Activated CD8-positive, alpha-beta T cell treated with anti-CD3 and anti-CD28 coated beads for 36 hours (primary cell): ENCODE measurements around the gene MEGF11. TPM values are rescaled to one million over a fixed set of nuclear protein-coding genes. Genes with fewer than 3 reads are reported as not detected.

Experiments used
- ATAC-seq: fragments of 200-7000 bp; cut with Tn5 transposase; one replicate; pipeline ENCODE4 v1.10.0; 2021; ENCODE audit warnings: mild to moderate bottlenecking, moderate library complexity
- CTCF ChIA-PET: fragments of 350-600 bp; sonication (Branson Sonifier 250); formaldehyde crosslinking; loops from one replicate; lab custom pipeline; 2021; ENCODE audit warnings: antibody characterized with exemption; lab: Charles Lee
- POLR2A ChIA-PET: fragments of 350-600 bp; sonication (Branson Sonifier 250); formaldehyde crosslinking; loops from one replicate; lab custom pipeline; 2021; ENCODE audit warnings: antibody characterized with exemption; lab: Charles Lee
- DNase-seq: peaks from one replicate; pipeline ENCODE4 v3.0.0-alpha.2; 2020
- H3K27ac Mint-ChIP-seq: one replicate; pipeline ENCODE4 v1.8.0; 2021; ENCODE audit warnings: mild to moderate bottlenecking, mixed read lengths
- H3K27me3 Mint-ChIP-seq: one replicate; pipeline ENCODE4 v1.8.0; 2021; ENCODE audit warnings: mixed read lengths
- H3K36me3 Mint-ChIP-seq: one replicate; pipeline ENCODE4 v1.8.0; 2021; ENCODE audit warnings: low read depth, mixed read lengths
- H3K4me1 Mint-ChIP-seq: one replicate; pipeline ENCODE4 v1.8.0; 2021; ENCODE audit warnings: low read depth, mixed read lengths
- H3K4me3 Mint-ChIP-seq: one replicate; pipeline ENCODE4 v1.8.0; 2021; ENCODE audit warnings: mild to moderate bottlenecking, moderate library complexity, mixed read lengths
- H3K9me3 Mint-ChIP-seq: one replicate; pipeline ENCODE4 v1.8.0; 2021; ENCODE audit warnings: mixed read lengths
- CTCF ChIP-seq: fragments of 200-600 bp; IDR thresholded peaks from one replicate; pipeline ENCODE4 v1.8.0; 2022; ENCODE audit warnings: antibody characterized with exemption, mild to moderate bottlenecking
- intact Hi-C: fragments of 100-400 bp; cut with micrococcal nuclease; formaldehyde crosslinking; loops from one replicate; pipeline ENCODE4 v1.10.0; 2022
- total RNA-seq, 2 experiments: library from RNA; stranded (reverse); gene quantifications; one replicate each; pipeline ENCODE4 v1.2.3, GENCODE V29; 2021

Gene MEGF11
- total RNA-seq, 2 experiments from 2014 or later = not detected

- H3K4me1 Mint-ChIP-seq = peaks cover 4% of the 10 kb centered on the region
- POLR2A ChIA-PET = no interaction called here
- no peak for ATAC-seq
- intact Hi-C loops = no loop called here
- H3K27ac Mint-ChIP-seq = no peak overlapping the region
- DNase-seq = no peak
- CTCF ChIA-PET = no interaction called here
- TF ChIP-seq CTCF = no peak
- H3K4me3 Mint-ChIP-seq = no peak overlapping the region
- H3K27me3 Mint-ChIP-seq = no peaks in the 10 kb centered on the region
- no peaks in the 10 kb centered on the region for H3K9me3 Mint-ChIP-seq
- peaks cover 6% of the 10 kb centered on the region for H3K36me3 Mint-ChIP-seq
These were observed 347.2 kb downstream of the MEGF11 start for GRCh38 chr15:65906396-65906795.

GRCh38 chr15:65904301-65904700 lies 349.2 kb downstream of the MEGF11 start:
- CTCF ChIA-PET = interaction anchor here (0.6 to 0.8 kb wide), 2 partner anchors 14 to 42 kb away, joined by 3 read pairs; no protein-coding TSS in a partner anchor
- TF ChIP-seq CTCF = no peak

GRCh38 chr15:65903296-65904073 lies 350.1 kb downstream of the MEGF11 start:
- no peak for DNase-seq
- no peaks in the 10 kb centered on the region for H3K9me3 Mint-ChIP-seq
- no peak overlapping the region for H3K27ac Mint-ChIP-seq
- no peaks in the 10 kb centered on the region for H3K27me3 Mint-ChIP-seq
- no peak for ATAC-seq
- no peak for TF ChIP-seq CTCF
- peaks cover 4% of the 10 kb centered on the region for H3K4me1 Mint-ChIP-seq
- H3K4me3 Mint-ChIP-seq = no peak overlapping the region
- ChIA-PET POLR2A (interaction anchor here (0.6 kb wide), 1 partner anchor 328 kb away, joined by 3 read pairs; no protein-coding TSS in a partner anchor), CTCF (interaction anchor here (0.6 kb wide), 1 partner anchor 12 kb away, joined by 3 read pairs; no protein-coding TSS in a partner anchor)
- peaks cover 10% of the 10 kb centered on the region for H3K36me3 Mint-ChIP-seq
- intact Hi-C loops = no loop called here

More at GRCh38 chr15:65904301-65904700, 349.2 kb downstream of the MEGF11 start:
- Mint-ChIP-seq H3K9me3 (no peaks in the 10 kb centered on the region), H3K36me3 (peaks cover 7% of the 10 kb centered on the region), H3K4me1 (peaks cover 4% of the 10 kb centered on the region), H3K27ac (no peak overlapping the region), H3K27me3 (no peaks in the 10 kb centered on the region), H3K4me3 (no peak overlapping the region)
- intact Hi-C loops = no loop called here
- no peak for ATAC-seq
- DNase-seq = no peak
- POLR2A ChIA-PET = no interaction called here

GRCh38 chr15:65902373-65902772 lies 351.2 kb downstream of the MEGF11 start:
- Mint-ChIP-seq H3K27ac (no peak overlapping the region), H3K36me3 (peaks cover 13% of the 10 kb centered on the region), H3K4me1 (peaks cover 4% of the 10 kb centered on the region), H3K9me3 (no peaks in the 10 kb centered on the region), H3K27me3 (no peaks in the 10 kb centered on the region), H3K4me3 (no peak overlapping the region)
- no peak for TF ChIP-seq CTCF
- ATAC-seq (no peak), DNase-seq (no peak)
- POLR2A ChIA-PET = interaction anchor here (1.4 kb wide), 1 partner anchor 19 kb away, joined by 3 read pairs; no protein-coding TSS in a partner anchor
- intact Hi-C loops = no loop called here
- CTCF ChIA-PET = interaction anchor here (1.1 to 1.5 kb wide), 2 partner anchors 8 to 232 kb away, joined by 3 read pairs; no protein-coding TSS in a partner anchor

- Mint-ChIP-seq H3K9me3 (no peaks in the 10 kb centered on the region), H3K4me3 (no peak overlapping the region), H3K27ac (no peak overlapping the region), H3K36me3 (peaks cover 12% of the 10 kb centered on the region), H3K27me3 (no peaks in the 10 kb centered on the region), H3K4me1 (peaks cover 4% of the 10 kb centered on the region)
- ChIA-PET CTCF (interaction anchor here (1.1 to 1.7 kb wide), 3 partner anchors 8 to 231 kb away, joined by 3 to 6 read pairs (median 3); no protein-coding TSS in a partner anchor), POLR2A (interaction anchor here (0.8 to 1.4 kb wide), 3 partner anchors 9 to 393 kb away, joined by 3 read pairs; no protein-coding TSS in a partner anchor)
- DNase-seq (no peak), ATAC-seq (no peak)
- intact Hi-C loops = no loop called here
- no peak for TF ChIP-seq CTCF
These were observed 351.7 kb downstream of the MEGF11 start for GRCh38 chr15:65901836-65902235.
